NCI-H345 (cell line): ENCODE measurements around the gene FOXRED1.

ENCODE experiments used
- DNase-seq: peaks from one replicate; lab custom pipeline; 2025; lab: John Stamatoyannopoulos, UW

Gene FOXRED1

DNA sequence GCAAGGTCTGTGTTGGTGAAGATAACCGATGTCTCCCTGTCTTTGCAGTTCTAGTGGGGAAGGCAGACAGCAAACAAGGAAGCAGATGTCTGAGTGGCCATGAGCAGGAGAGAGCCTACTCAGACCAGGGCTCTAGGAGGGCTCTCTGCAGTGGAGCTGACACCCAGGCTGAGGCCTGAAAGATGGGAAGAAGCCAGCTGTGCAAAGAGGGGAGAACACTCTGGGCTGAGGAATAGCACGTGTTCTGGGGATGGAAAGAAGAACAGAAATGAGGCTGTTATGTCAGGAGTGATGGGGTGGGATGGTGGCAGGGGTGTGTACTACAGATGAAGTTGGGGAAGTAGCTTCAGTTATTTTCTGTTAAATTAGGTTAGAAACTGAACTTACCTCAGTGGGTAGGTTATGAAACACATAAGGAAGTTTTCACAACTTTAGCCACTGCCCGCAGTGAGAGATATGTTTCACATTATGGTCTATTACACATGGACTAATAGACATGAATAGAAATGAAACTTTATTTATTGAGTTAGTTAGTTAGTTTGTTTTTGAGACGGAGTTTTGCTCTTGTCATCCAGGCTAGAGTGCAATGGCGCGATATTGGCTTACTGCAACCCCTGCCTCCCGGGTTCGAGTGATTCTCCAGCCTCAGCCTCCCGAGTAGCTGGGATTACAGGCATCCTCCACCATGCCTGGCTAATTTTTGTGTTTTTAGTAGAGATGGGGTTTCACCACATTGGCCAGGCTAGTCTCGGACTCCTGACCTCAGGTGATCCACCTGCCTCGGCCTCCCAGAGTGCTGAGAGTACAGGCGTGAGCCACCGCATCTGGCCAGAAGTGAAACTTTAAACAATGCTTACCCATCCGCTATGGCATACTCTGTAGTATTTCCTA lies 42.7 kb downstream of the FOXRED1 start:
- no peak for DNase-seq

DNA sequence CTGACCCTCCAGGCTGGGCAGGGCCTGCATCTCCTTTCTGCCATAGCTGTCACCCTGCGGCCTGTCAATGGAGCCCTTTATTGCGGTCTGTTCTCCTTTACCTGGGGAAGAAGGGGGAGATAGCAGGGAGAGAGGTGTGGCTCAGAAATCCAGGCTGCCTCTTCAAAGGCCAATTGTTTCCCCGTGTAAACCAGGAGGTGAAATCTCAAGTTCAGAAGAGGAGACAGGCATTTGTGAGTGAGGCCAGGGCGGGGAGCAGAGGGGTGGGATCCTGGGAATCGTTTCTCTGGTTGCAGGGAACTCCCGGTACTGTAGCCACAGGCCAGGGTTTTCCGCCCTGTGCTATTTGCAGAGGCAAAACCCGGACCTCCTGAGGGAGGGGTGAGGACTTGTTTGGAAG lies 44.0 kb downstream of the FOXRED1 start:
- no peak for DNase-seq

DNA sequence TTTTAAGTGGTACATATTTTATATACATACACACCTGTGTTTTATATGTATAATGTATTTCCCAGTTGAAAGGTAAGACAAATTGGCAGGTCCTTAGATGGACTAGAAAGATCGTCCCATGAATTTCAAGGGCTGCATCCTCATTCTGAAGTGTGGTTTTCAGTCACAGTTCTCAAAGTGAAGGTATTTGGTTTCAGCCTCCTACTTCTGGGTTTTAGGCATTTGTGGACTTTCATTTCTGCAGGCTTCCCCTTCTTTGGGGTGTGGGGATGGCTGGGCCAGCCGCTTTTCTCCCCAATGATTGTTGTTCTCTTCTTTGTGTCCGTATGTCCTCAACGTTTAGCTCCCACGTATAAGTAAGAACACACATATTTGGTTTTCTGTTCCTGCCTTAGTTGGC lies 44.9 kb downstream of the FOXRED1 start:
- DNase-seq = no peak

- DNase-seq = no peak
These were observed 48.4 kb downstream of the FOXRED1 start for GRCh38 chr11:126317432-126317755.

DNA sequence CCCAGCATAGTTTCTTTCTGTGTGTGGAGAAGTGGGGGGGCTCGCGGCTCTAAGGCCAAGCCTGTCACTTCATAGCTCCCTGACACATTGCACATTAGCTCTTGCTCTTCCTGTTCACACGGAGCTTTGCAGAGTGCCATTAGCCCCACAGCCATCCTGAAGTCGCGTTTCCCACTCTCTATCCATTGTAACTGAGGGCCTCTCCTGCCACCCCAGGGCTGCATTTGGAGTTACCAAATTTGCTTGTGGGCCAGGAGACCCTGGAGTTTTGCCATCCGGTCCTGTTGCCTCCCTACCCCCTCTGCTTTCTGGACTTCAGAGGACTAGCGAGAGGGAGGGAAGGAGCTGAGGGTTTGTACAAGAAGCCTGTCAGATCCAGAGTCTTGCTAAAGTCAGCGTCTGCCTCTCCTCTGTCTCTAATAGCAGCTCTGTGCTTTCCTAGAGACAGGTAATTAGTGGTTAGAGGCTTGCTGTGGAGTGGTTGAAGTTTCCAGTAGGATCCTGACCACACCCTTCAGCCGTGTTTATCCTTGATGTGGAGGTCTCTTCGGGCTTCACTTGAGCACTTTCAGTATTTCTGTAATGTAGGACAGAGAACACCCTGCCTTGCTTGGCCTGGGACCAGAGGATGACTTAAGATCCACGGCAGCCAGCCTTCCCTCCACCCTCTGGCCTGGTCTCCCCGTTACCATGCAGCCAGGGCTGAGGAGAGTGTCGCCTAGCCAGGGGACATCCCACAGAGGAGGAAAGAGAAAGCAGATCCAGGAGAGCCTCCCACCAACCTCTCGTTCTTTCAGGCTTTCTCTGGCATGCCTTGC lies 49.0 kb downstream of the FOXRED1 start:
- DNase-seq = no peak

- DNase-seq = no peak
These were observed 49.8 kb downstream of the FOXRED1 start for GRCh38 chr11:126318574-126319373.

DNA sequence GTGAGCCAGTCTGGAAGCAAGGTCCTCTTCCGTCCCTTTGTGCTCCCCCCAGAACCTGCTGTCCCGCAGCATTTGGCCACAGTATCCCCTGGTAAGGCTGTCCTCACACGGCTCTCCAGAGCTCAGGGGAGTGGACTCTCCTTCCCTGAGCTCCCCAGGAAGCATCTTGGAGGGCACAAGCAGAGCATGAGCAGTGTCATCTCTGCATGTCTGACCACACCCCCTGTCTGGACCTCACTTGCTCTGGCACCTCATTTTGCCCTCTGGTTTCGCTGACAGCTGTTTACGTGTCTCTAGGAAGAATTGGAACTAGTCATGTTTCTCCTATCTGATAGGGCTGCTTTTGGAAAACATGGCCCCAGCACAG lies 50.4 kb downstream of the FOXRED1 start:
- DNase-seq = no peak

DNA sequence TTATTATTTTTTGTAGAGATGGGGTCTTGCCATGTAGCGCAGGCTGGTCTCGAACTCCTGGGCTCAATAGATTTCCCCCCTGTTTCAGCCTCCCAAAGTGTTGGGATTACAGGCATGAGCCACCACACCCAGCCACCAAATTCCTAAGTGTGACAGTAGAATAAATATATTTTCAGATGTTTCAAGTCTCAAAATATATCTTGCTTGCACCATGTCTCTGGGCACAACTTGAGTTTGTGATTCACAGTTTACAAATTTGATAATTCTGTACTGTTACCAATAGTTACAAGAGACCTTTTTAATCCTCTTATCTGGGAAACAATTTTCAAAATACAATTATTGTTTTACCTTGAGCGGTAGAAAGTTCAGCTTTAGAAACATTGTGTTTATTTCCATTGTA lies 54.0 kb downstream of the FOXRED1 start:
- DNase-seq = no peak

- DNase-seq = no peak
These were observed 58.5 kb downstream of the FOXRED1 start for GRCh38 chr11:126327281-126328000.
